Mesodermal cell (in vitro differentiated cells): Measurements from ENCODE around the gene CD1B. TPM values are rescaled to one million over a fixed set of nuclear protein-coding genes. Genes with fewer than 3 reads are reported as not detected.
"Not testable (repeated sequence)": the region's sequence is repeated elsewhere in the genome, so short reads cannot be mapped to it uniquely, and the experiment has no call there.

Experiments
- H3K27ac ChIP-seq: 2 replicates; pipeline ENCODE4 v1.7.0; 2013; ENCODE audit warnings: mild to moderate bottlenecking, low read depth, low read length, moderate library complexity; ENCODE audit not compliant: severe bottlenecking
- H3K36me3 ChIP-seq: 2 replicates; pipeline ENCODE4 v1.7.1; 2013; ENCODE audit warnings: mild to moderate bottlenecking, low read length, moderate library complexity; ENCODE audit not compliant: control insufficient read depth, insufficient read depth
- H3K4me1 ChIP-seq: one replicate; pipeline ENCODE4 v1.7.1; 2013; ENCODE audit warnings: mild to moderate bottlenecking, low read length; ENCODE audit not compliant: insufficient read depth, control insufficient read depth, poor library complexity, severe bottlenecking
- H3K4me3 ChIP-seq: 2 replicates; pipeline ENCODE4 v1.7.0; 2013; ENCODE audit warnings: low read length, control low read depth, mild to moderate bottlenecking; ENCODE audit not compliant: insufficient read depth, poor library complexity, severe bottlenecking; ENCODE audit errors: extremely low read depth
- H3K9me3 ChIP-seq: 2 replicates; pipeline ENCODE4 v1.7.1; 2013; ENCODE audit warnings: mild to moderate bottlenecking, low read length, moderate library complexity; ENCODE audit not compliant: control insufficient read depth
- WGBS, 2 experiments: methylation state at CpG; one replicate each; pipeline ENCODE4 v1.1.5; 2013; ENCODE audit warnings: missing lambda C conversion rate in 2 of 2; ENCODE audit not compliant: insufficient coverage in 2 of 2; 5-methylcytosine and 5-hydroxymethylcytosine counted together
- polyA plus RNA-seq, 2 experiments: library from polyadenylated mRNA; stranded (reverse); fragments of 50-300 nt; gene quantifications; one replicate each; pipeline ENCODE4 v1.2.3, GENCODE V29; 2013

Gene CD1B
- polyA plus RNA-seq (2013, experiment 1 of 2) = not detected
- polyA plus RNA-seq (2013, experiment 2 of 2) = not detected

GRCh38 chr1:158331481-158332150, at the start of gene CD1B:
Gene CD1B, minus strand, starts transcription at chr1:158331531. Its CDS starts 108 bp downstream, at chr1:158331423.
- 100% methylated on average over 1 of the region's 2 CpGs; no CpG with 5 or more reads in 1 of the 2 experiments for WGBS, 2 experiments
- Histone ChIP-seq H3K27ac (no peak within 1 kb of the TSS), H3K4me1 (no peaks in the 10 kb centered on the region), H3K36me3 (no peaks in the 10 kb centered on the region), H3K9me3 (no peaks in the 10 kb centered on the region), H3K4me3 (no peak within 1 kb of the TSS)

DNA sequence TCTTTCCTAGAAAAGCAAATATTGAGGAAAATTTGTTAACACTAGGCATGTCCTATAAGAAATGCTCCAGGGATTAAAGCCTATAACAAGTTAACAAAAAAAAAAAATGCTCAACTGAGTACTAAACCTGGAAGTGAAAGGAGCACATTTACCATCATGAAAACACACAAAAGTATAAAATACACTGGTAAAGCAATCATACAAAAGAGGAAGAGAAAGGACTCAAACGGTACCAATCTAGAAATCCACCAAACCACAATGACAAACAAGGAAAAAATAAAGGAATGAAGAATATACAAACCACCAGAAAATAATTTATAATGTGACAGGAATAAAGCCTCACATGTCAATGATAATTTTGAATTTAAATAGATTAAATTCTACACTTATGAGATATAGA, 43.5 kb upstream of the CD1B start:
- no CpG with 5 or more reads among the region's 1 CpG for WGBS, 2 experiments
- Histone ChIP-seq H3K27ac (no peak overlapping the region), H3K4me3 (no peak overlapping the region), H3K4me1 (no peaks in the 10 kb centered on the region), H3K36me3 (no peaks in the 10 kb centered on the region), H3K9me3 (no peaks in the 10 kb centered on the region)

DNA sequence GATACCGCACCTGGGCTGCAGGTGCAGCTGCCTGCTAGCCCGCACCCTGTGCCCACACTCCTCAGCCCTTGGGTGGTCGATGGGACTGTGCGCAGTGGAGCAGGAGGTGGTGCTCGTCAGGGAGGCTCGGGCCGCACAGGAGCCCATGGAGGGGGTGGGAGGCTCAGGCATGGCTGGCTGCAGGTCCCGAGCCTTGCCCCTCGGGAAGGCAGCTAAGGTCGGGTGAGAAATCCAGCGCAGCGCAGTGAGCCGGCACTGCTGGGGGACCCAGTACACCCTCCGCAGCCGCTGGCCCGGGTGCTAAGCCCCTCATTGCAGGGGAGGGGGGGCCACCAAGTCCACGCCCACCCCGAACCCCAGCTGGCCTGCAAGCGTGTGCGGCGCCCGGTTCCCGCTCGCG, 42.8 kb upstream of the CD1B start:
- H3K4me1 ChIP-seq, H3K9me3 ChIP-seq, H3K36me3 ChIP-seq, H3K27ac ChIP-seq, H3K4me3 ChIP-seq: not testable (repeated sequence)
- WGBS, 2 experiments = 89 to 94% methylated on average over 10 to 16 of the region's 25 CpGs

- H3K9me3 ChIP-seq = no peaks in the 10 kb centered on the region
- no peaks in the 10 kb centered on the region for H3K36me3 ChIP-seq
- no peak overlapping the region for H3K27ac ChIP-seq
- H3K4me3 ChIP-seq = no peak overlapping the region
- no peaks in the 10 kb centered on the region for H3K4me1 ChIP-seq
- WGBS, 2 experiments = 74 to 90% methylated on average over 3 of the region's 6 CpGs
Measured at GRCh38 chr1:158371188-158371953, 40.0 kb upstream of the CD1B start.

DNA sequence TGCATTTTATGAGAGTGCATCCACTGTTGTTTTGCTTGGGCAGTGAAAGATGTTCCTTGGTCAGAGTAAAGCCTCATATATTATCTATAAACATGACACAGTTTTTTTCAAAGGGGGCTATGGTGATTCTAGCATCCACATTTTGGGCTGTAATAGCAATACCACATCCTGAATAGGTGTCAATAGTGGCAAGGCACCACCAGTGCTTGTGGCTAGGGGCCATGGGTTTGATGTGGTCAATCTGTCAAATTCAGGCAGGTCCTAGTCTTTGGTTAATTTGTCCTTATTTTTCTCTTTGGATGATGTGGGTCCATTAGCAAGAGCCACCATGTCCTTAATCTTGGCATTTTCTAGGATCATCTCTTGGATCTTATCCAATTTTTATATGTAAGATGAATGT, 35.5 kb upstream of the CD1B start:
- no peak overlapping the region for H3K4me3 ChIP-seq

DNA sequence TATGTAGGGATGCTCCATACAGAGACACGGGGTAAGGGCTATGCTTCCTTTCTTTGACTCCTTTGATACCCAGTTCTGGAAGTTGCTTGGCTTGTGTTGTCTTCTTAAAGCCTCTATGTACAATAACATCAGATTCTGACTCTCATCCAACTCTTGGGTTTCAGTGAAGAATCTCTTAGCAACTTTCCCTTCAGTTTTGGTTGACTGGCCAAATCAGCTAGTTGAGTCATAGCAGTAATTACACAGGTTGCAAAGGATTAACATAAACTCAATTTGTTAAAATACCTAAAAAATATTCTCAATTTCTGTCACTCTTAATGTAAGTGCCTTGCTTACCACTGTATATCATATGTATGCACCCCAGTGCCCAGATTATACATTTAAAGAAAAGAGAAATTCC, 31.6 kb upstream of the CD1B start:
- WGBS, 2 experiments = no CpG with 5 or more reads among the region's 1 CpG
- H3K4me1 ChIP-seq = no peaks in the 10 kb centered on the region
- H3K36me3 ChIP-seq = no peaks in the 10 kb centered on the region
- no peaks in the 10 kb centered on the region for H3K9me3 ChIP-seq
- H3K27ac ChIP-seq = no peak overlapping the region
- no peak overlapping the region for H3K4me3 ChIP-seq

More for the DNA sequence above, 35.5 kb upstream of the CD1B start:
- no peaks in the 10 kb centered on the region for H3K9me3 ChIP-seq
- no peaks in the 10 kb centered on the region for H3K36me3 ChIP-seq
- H3K4me1 ChIP-seq = no peaks in the 10 kb centered on the region
- no peak overlapping the region for H3K27ac ChIP-seq

DNA sequence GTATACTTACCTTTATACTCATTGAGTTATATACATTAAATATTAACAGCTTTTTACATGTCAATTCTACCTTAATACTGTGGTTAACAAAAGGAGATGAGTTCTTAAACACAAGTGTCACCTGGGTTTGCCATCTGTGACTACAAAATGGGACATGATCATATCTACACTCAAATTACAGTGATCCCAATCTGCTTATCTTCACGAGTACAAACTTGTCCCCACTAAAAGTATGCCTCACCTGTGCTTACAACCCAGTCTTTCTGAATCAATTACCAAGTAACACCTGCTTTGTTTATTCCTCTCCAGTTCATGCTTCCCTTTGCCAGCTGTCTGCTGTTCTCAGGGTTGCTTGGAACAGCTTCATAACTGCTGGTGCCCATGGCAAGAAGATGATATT, 31.2 kb upstream of the CD1B start:
- no peak overlapping the region for H3K27ac ChIP-seq
- no peak overlapping the region for H3K4me3 ChIP-seq
- no peaks in the 10 kb centered on the region for H3K36me3 ChIP-seq
- no peaks in the 10 kb centered on the region for H3K4me1 ChIP-seq
- no peaks in the 10 kb centered on the region for H3K9me3 ChIP-seq
- WGBS, 2 experiments = 57 to 100% methylated on average over 1 of the region's 1 CpG

DNA sequence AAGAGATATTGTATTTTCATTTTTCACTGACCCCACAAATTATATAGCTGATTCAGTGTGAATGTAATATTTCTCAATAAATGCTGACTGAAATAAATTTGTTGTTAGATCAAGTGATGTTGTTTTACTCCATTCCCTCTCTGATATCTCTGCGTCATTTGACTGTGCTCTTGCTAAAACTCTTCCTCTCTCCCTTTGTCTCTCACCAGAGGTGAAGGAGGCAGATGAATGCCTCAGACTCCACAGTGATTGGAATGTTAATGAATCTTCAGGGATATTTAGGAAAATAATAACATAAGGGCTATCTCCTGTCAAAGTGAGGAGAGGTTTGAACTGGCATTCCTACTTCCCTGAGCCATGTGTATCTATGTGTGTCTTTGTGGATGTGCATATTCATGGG, 26.1 kb upstream of the CD1B start:
- no CpG with 5 or more reads among the region's 1 CpG for WGBS, 2 experiments
- Histone ChIP-seq H3K9me3 (no peaks in the 10 kb centered on the region), H3K4me1 (no peaks in the 10 kb centered on the region), H3K36me3 (no peaks in the 10 kb centered on the region), H3K27ac (no peak overlapping the region), H3K4me3 (no peak overlapping the region)

GRCh38 chr1:158356616-158357015, 25.3 kb upstream of the CD1B start:
- Histone ChIP-seq H3K27ac (no peak overlapping the region), H3K4me1 (no peaks in the 10 kb centered on the region), H3K4me3 (no peak overlapping the region), H3K9me3 (no peaks in the 10 kb centered on the region), H3K36me3 (no peaks in the 10 kb centered on the region)
- 82 to 94% methylated on average over 3 of the region's 3 CpGs for WGBS, 2 experiments

- Histone ChIP-seq H3K27ac (no peak overlapping the region), H3K4me3 (no peak overlapping the region), H3K4me1 (no peaks in the 10 kb centered on the region), H3K9me3 (no peaks in the 10 kb centered on the region), H3K36me3 (no peaks in the 10 kb centered on the region)
- WGBS, 2 experiments = 90% methylated on average over 9 to 10 of the region's 10 CpGs
Measured at GRCh38 chr1:158355773-158356285, 24.5 kb upstream of the CD1B start.

GRCh38 chr1:158354255-158354654, 22.9 kb upstream of the CD1B start:
- Histone ChIP-seq H3K27ac (no peak overlapping the region), H3K9me3 (no peaks in the 10 kb centered on the region), H3K4me1 (no peaks in the 10 kb centered on the region), H3K4me3 (no peak overlapping the region), H3K36me3 (no peaks in the 10 kb centered on the region)
- 79 to 100% methylated on average over 2 of the region's 2 CpGs for WGBS, 2 experiments
